ENCODE measurements around the gene FLAD1. TPM values are rescaled to one million over a fixed set of nuclear protein-coding genes. Genes with fewer than 3 reads are reported as not detected.
A peak's percentile ranks its signal among the peaks of the same experiment; 100 is the strongest.

The FLAD1 gene
- total and polyA plus RNA-seq, 2 of the 4 experiments (the other 2 are of a cell fraction): 26.3 to 37.3 TPM

- peaks cover 11% of the 10 kb centered on the region; the same call in 1 of the 2 replicates for H3K9me1 ChIP-seq (ENCODE audit: insufficient read depth, low read length)
- no peak for DNase-seq
- CTCF ChIA-PET: interaction anchor here (1.0 kb wide), 1 partner anchor 18 kb away, joined by 3 read pairs; the partner anchor contains the start of gene PBXIP1
- peaks cover 0 to 14% of the 10 kb centered on the region in 2 experiments; a peak in 2 of 4 replicates for H3K79me1 ChIP-seq (ENCODE audit: low read depth in 1 of 2, low read length in 2 of 2)
- H3K23ac ChIP-seq (ENCODE audit: low read depth, low read length): 0 out of 2 replicates have a peak overlapping the region, but pooled peaks have one; percentile 43
- no peak overlapping the region for H3K56ac ChIP-seq (ENCODE audit: extremely low read depth, insufficient read depth, low read length)
- intact Hi-C loops (cut with micrococcal nuclease) (loop anchor here (1.0 to 2.0 kb wide), 2 partner anchors 63 to 379 kb away; no protein-coding TSS in a partner anchor), dilution Hi-C loops (cut with HindIII; ENCODE audit: low sequenced_read_pairs, unreplicated experiment) (no loop called here), in situ Hi-C loops (cut with MboI; ENCODE audit: low sequenced_read_pairs) (no loop called here)
- no peaks in the 10 kb centered on the region for H3K27me3 ChIP-seq (ENCODE audit: control insufficient read depth, insufficient read depth, low read length)
- no peaks in the 10 kb centered on the region for H4K20me1 ChIP-seq (ENCODE audit: insufficient read depth, low read length)
- no peak overlapping the region for H2BK15ac ChIP-seq (ENCODE audit: low read depth, low read length)
- no peak overlapping the region for H4K91ac ChIP-seq (ENCODE audit: insufficient read depth, low read depth, low read length)
- ATAC-seq (ENCODE audit: low read depth): no peak
- BruUV-seq (replicated peaks): no TSS peak
- no peak overlapping the region for H2AFZ ChIP-seq (replicated peaks; ENCODE audit: low read length, poor library complexity)
- POLR2A ChIA-PET (ENCODE audit: unreplicated experiment): no interaction called here
- H3K27ac ChIP-seq (ENCODE audit: insufficient read depth, low read length): peak overlapping the region; percentile 23; the same call in 1 of the 2 replicates
- peak overlapping the region; percentile 33 for H2AK9ac ChIP-seq (replicated peaks; ENCODE audit: low read depth, low read length, poor library complexity)
- H3K4me1 ChIP-seq (ENCODE audit: control insufficient read depth, insufficient read depth, low read length): peaks cover 2% of the 10 kb centered on the region
- H4K5ac ChIP-seq (ENCODE audit: low read depth, low read length): no peak overlapping the region
- no peak overlapping the region for H2BK20ac ChIP-seq (ENCODE audit: low read depth, low read length)
- peak overlapping the region; percentile 65 for H3K4ac ChIP-seq (ENCODE audit: low read depth, low read length)
- H3K4me2 ChIP-seq (ENCODE audit: low read depth, low read length): peak overlapping the region; percentile 81; the same call in 1 of the 2 replicates
- H3K9me3 ChIP-seq (ENCODE audit: control insufficient read depth, insufficient read depth, low read length): no peaks in the 10 kb centered on the region
- no peak overlapping the region for H3K4me3 ChIP-seq (ENCODE audit: insufficient read depth, low read depth, low read length)
- peak overlapping the region in 1 of 2 experiments; percentile 86; a peak in 2 of 4 replicates for H4K8ac ChIP-seq (ENCODE audit: low read depth in 2 of 2, low read length in 2 of 2)
- H2BK120ac ChIP-seq (ENCODE audit: low read depth, low read length): no peak overlapping the region
- peak overlapping the region; percentile 77; the same call in 1 of the 2 replicates for H3K9ac ChIP-seq (ENCODE audit: low read depth, low read length)
- H2BK5ac ChIP-seq (ENCODE audit: low read depth, low read length, poor library complexity, severe bottlenecking): peak overlapping the region; percentile 69
- H2AK5ac ChIP-seq (ENCODE audit: low read depth, low read length): no peak overlapping the region
- 92% methylated on average over 5 of the region's 8 CpGs; no CpG with 5 or more reads in 1 of the 2 experiments for WGBS, 2 experiments (ENCODE audit: extremely low coverage in 2 of 2, insufficient read length in 1 of 2)
- H3K14ac ChIP-seq (replicated peaks; ENCODE audit: low read depth, low read length): peak overlapping the region; percentile 56; the same call in 1 of the 2 replicates
- TF ChIP-seq SMC3 (IDR thresholded peaks at IDR 0.05; ENCODE audit: low read depth, low read length) (no peak), MAFK (IDR thresholded peaks at IDR 0.05; ENCODE audit: low read depth, low read length) (no peak)
- H3K18ac ChIP-seq (ENCODE audit: low read depth, low read length): no peak overlapping the region
- no peaks in the 10 kb centered on the region for H3K36me3 ChIP-seq (ENCODE audit: control insufficient read depth, insufficient read depth, low read length)
Measured at GRCh38 chr1:154937988-154938386, 45.2 kb upstream of the FLAD1 start.
